ENCODE results near the gene KRT86.

The KRT86 gene

DNA sequence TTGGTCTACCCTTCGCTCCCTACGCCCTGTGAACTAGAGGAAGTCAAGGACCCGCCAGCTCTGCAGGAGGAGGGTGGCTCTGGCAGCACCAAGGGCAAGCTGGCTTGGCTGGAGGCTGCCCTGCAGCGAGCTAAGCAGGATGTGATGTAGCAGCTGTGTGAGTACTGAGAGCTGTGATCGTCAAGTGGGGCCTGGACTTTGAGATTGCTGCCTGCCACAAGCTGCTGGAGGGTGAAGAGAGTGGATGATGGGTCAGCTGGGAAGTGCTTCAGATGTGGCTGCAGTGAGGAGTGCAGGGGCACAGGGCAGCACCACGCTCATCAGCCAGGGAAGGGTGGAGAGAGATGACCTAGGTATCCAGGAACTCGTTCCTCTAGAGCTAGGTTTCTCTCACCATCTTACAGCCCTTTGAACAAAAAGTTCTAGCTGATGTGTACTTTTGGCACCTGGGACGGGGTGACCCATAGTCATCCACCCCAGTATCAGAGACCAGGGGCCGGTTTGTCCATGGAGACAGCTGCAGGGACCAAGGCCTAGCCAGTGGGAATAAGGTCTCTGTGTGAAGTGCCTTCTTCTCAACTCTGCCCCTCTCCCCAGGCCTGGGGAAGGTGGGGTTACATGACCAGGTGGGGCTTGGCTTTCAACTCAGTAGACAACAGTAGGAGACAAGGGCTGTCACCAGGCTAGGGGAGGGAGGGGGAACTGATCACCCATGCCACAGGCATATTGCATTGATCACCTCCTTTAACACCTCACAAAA, 3.2 kb downstream of the KRT86 start:
- Histone ChIP-seq H3K9ac (ENCODE audit: low read length) (no peak overlapping the region), H4K20me1 (ENCODE audit: insufficient read depth, low read length) (no peaks in the 10 kb centered on the region), H3K4me1 (ENCODE audit: insufficient read depth, low read length, severe bottlenecking) (no peaks in the 10 kb centered on the region), H3F3A (ENCODE audit: insufficient read depth, low read length) (no peaks in the 10 kb centered on the region), H3K4me3 (ENCODE audit: low read depth, low read length, poor library complexity, severe bottlenecking) (no peak overlapping the region), H3K36me3 (ENCODE audit: insufficient read depth, low read length) (no peaks in the 10 kb centered on the region), H3K27me3 (ENCODE audit: insufficient read depth, low read length) (peaks cover 9% of the 10 kb centered on the region; the same call in 1 of the 2 replicates), H3K27ac (ENCODE audit: low read depth, low read length, poor library complexity, severe bottlenecking) (no peak overlapping the region), H3K9me3 (ENCODE audit: low read length) (no peaks in the 10 kb centered on the region), H3K9me2 (ENCODE audit: low read depth, low read length) (no peaks in the 10 kb centered on the region), H2AFZ (ENCODE audit: low read length) (no peak overlapping the region), H3K4me2 (ENCODE audit: low read length) (no peak overlapping the region), H3K79me2 (ENCODE audit: insufficient read depth, low read length) (no peaks in the 10 kb centered on the region)
- no peak for TF ChIP-seq EZH2 (IDR thresholded peaks at IDR 0.05; ENCODE audit: borderline replicate concordance, low read length)
- TF ChIP-seq, protein P1, sequence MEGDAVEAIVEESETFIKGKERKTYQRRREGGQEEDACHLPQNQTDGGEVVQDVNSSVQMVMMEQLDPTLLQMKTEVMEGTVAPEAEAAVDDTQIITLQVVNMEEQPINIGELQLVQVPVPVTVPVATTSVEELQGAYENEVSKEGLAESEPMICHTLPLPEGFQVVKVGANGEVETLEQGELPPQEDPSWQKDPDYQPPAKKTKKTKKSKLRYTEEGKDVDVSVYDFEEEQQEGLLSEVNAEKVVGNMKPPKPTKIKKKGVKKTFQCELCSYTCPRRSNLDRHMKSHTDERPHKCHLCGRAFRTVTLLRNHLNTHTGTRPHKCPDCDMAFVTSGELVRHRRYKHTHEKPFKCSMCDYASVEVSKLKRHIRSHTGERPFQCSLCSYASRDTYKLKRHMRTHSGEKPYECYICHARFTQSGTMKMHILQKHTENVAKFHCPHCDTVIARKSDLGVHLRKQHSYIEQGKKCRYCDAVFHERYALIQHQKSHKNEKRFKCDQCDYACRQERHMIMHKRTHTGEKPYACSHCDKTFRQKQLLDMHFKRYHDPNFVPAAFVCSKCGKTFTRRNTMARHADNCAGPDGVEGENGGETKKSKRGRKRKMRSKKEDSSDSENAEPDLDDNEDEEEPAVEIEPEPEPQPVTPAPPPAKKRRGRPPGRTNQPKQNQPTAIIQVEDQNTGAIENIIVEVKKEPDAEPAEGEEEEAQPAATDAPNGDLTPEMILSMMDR (IDR thresholded peaks at IDR 0.05; ENCODE audit: low read length): no peak

- H3K9me2 ChIP-seq (ENCODE audit: low read depth, low read length): no peaks in the 10 kb centered on the region
- no peaks in the 10 kb centered on the region for H3K36me3 ChIP-seq (ENCODE audit: insufficient read depth, low read length)
- no peak overlapping the region for H2AFZ ChIP-seq (ENCODE audit: low read length)
- no peak overlapping the region for H3K9ac ChIP-seq (ENCODE audit: low read length)
- no peaks in the 10 kb centered on the region for H3K4me1 ChIP-seq (ENCODE audit: insufficient read depth, low read length, severe bottlenecking)
- H3K9me3 ChIP-seq (ENCODE audit: low read length): no peaks in the 10 kb centered on the region
- H3K27me3 ChIP-seq (ENCODE audit: insufficient read depth, low read length): peaks cover 9% of the 10 kb centered on the region; the same call in 1 of the 2 replicates
- H3K27ac ChIP-seq (ENCODE audit: low read depth, low read length, poor library complexity, severe bottlenecking): no peak overlapping the region
- no peak for TF ChIP-seq EZH2 (IDR thresholded peaks at IDR 0.05; ENCODE audit: borderline replicate concordance, low read length)
- TF ChIP-seq, protein P1 (IDR thresholded peaks at IDR 0.05; ENCODE audit: low read length): peak; percentile 84
- H3K79me2 ChIP-seq (ENCODE audit: insufficient read depth, low read length): no peaks in the 10 kb centered on the region
- no peaks in the 10 kb centered on the region for H4K20me1 ChIP-seq (ENCODE audit: insufficient read depth, low read length)
- H3F3A ChIP-seq (ENCODE audit: insufficient read depth, low read length): no peaks in the 10 kb centered on the region
- H3K4me2 ChIP-seq (ENCODE audit: low read length): no peak overlapping the region
- H3K4me3 ChIP-seq (ENCODE audit: low read depth, low read length, poor library complexity, severe bottlenecking): no peak overlapping the region
Observed at GRCh38 chr12:52278575-52279421, 4.4 kb downstream of the KRT86 start.

GRCh38 chr12:52279422-52280318, 5.2 kb downstream of the KRT86 start:
- Histone ChIP-seq H3K4me1 (ENCODE audit: insufficient read depth, low read length, severe bottlenecking) (no peaks in the 10 kb centered on the region), H3K27ac (ENCODE audit: low read depth, low read length, poor library complexity, severe bottlenecking) (no peak overlapping the region), H3K4me3 (ENCODE audit: low read depth, low read length, poor library complexity, severe bottlenecking) (no peak overlapping the region), H3K9ac (ENCODE audit: low read length) (no peak overlapping the region), H3K79me2 (ENCODE audit: insufficient read depth, low read length) (no peaks in the 10 kb centered on the region), H3F3A (ENCODE audit: insufficient read depth, low read length) (no peaks in the 10 kb centered on the region), H3K9me2 (ENCODE audit: low read depth, low read length) (no peaks in the 10 kb centered on the region), H4K20me1 (ENCODE audit: insufficient read depth, low read length) (no peaks in the 10 kb centered on the region), H3K4me2 (ENCODE audit: low read length) (no peak overlapping the region), H2AFZ (ENCODE audit: low read length) (no peak overlapping the region), H3K36me3 (ENCODE audit: insufficient read depth, low read length) (no peaks in the 10 kb centered on the region), H3K9me3 (ENCODE audit: low read length) (no peaks in the 10 kb centered on the region), H3K27me3 (ENCODE audit: insufficient read depth, low read length) (peaks cover 9% of the 10 kb centered on the region; the same call in 1 of the 2 replicates)
- no peak for TF ChIP-seq EZH2 (IDR thresholded peaks at IDR 0.05; ENCODE audit: borderline replicate concordance, low read length)
- TF ChIP-seq, protein P1 (IDR thresholded peaks at IDR 0.05; ENCODE audit: low read length): no peak

Data from OCI-LY1 (cell line).